Mammary epithelial cell (primary cell): ENCODE results near the gene KICS2.

Source experiments
- EZH2 ChIP-seq: IDR thresholded peaks from 2 replicates; pipeline ENCODE4 v1.6.1; 2012; ENCODE audit warnings: low read length, inconsistent platforms, borderline replicate concordance
- TF ChIP-seq, protein P1 (sequence below), 2 donors: IDR thresholded peaks in 1 of 2; conservative IDR thresholded peaks in 1 of 2; 2 replicates each; pipeline ENCODE4 v1.5.1; 2011 to 2012; ENCODE audit warnings: inconsistent platforms in 2 of 2, low read length in 2 of 2, mild to moderate bottlenecking in 2 of 2, control low read depth in 1 of 2, low read depth in 1 of 2; ENCODE audit not compliant: insufficient read depth in 1 of 2; ENCODE audit errors: extremely low read depth in 1 of 2

DNA sequence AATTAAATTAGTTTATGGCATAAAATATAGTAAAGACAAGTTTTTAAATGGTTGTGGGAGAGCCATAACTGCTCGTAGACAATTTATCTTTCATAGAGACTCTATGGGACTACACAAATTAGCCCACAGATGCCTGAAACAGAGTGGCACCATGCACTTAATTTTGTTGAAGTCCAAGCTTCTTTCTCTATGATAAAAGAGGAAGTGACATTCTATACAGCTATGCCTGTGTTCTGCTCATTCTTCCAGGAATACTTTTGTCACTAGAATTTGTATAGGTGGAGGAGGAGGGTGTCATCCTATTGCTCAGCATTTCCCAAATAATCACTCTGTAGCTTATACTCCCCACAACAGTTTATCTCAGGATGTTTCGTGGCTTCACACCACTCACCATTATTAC, 43.7 kb upstream of the KICS2 start:
- TF ChIP-seq, protein P1, sequence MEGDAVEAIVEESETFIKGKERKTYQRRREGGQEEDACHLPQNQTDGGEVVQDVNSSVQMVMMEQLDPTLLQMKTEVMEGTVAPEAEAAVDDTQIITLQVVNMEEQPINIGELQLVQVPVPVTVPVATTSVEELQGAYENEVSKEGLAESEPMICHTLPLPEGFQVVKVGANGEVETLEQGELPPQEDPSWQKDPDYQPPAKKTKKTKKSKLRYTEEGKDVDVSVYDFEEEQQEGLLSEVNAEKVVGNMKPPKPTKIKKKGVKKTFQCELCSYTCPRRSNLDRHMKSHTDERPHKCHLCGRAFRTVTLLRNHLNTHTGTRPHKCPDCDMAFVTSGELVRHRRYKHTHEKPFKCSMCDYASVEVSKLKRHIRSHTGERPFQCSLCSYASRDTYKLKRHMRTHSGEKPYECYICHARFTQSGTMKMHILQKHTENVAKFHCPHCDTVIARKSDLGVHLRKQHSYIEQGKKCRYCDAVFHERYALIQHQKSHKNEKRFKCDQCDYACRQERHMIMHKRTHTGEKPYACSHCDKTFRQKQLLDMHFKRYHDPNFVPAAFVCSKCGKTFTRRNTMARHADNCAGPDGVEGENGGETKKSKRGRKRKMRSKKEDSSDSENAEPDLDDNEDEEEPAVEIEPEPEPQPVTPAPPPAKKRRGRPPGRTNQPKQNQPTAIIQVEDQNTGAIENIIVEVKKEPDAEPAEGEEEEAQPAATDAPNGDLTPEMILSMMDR (conservative IDR thresholded peaks at IDR 0.05 in 1 of 2, IDR thresholded peaks at IDR 0.05 in 1 of 2; ENCODE audit: extremely low read depth in 1 of 2, insufficient read depth in 1 of 2, low read depth in 1 of 2, low read length in 2 of 2), result no peak
- TF ChIP-seq EZH2, result no peak
